Measurements from ENCODE around the gene CGGBP1.

CGGBP1 gene

GRCh38 chr3:88059380-88060170 lies 770 bp upstream of the CGGBP1 start:
- H3K27ac ChIP-seq, result peak overlapping the region; percentile 96
- no peak for TF ChIP-seq CTCF (conservative IDR thresholded peaks at IDR 0.05; ENCODE audit: low read depth)
- POLR2A ChIA-PET (ENCODE audit: low non-redundant PET), result no interaction called here
- CTCF ChIA-PET, result no interaction called here
- DNase-seq (ENCODE audit: low spot score), result peak; percentile 13

- DNase-seq (ENCODE audit: low spot score), result no peak
- POLR2A ChIA-PET (ENCODE audit: low non-redundant PET), result no interaction called here
- TF ChIP-seq CTCF (conservative IDR thresholded peaks at IDR 0.05; ENCODE audit: low read depth), result no peak
- peak overlapping the region; percentile 96 for H3K27ac ChIP-seq
- CTCF ChIA-PET, result interaction anchor here (0.7 kb wide), 1 partner anchor 165 kb away, joined by 3 read pairs; no protein-coding TSS in a partner anchor
Observed at GRCh38 chr3:88058306-88058580, 562 bp downstream of the CGGBP1 start.

DNA sequence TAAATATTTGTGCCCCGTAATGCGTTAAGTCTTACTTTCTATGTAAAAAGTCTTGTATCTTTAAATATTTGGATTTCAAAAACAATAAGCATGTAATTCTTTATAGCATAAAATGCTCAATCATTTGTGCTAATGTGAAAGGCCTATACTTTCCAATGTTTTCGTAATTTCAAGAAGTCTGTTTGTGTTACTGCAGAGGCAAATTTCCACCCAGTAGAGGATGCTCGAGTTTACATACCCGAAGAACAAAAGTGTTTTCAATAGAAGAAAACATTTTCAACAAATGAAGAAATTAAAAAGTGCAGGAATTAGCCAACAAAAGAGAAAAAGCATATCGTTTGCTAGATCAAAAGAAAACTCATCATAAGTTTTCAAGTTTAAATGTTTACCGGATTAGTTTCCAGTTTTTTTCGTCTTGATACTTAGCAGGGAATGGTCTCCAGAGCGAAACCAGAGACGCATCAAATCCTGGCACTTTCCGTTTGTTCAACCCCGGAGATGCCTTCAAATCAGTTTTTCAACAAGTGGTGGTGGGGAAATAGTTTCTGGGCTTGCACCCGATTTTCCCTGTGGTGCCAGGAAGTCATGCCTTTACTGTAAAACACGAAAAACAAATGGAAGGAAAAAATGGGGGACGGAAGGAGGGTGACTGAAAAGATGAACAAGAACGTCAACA lies 1.0 kb downstream of the CGGBP1 start:
- POLR2A ChIA-PET (ENCODE audit: low non-redundant PET), result no interaction called here

DNA sequence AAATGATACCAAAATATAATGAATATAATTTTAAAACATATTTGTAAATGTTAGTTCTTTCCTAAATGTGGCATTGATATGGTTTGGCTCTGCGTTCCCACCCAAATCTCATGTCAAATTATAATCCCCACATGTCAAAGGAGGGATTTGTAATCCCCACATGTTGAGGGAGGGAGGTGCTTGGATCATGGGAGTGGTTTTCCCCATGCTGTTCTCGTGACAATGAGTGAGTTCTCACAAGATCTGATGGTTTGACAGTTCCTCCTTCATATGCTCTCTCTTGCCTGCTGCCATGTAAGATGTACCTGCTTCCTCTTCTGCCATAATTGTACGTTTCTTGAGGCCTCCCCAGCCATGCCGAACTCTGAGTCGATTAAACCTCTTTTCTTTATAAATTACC lies 12.0 kb downstream of the CGGBP1 start:
- no peak for TF ChIP-seq CTCF (conservative IDR thresholded peaks at IDR 0.05; ENCODE audit: low read depth)
- no peak for DNase-seq (ENCODE audit: low spot score)
- ChIA-PET CTCF (no interaction called here), POLR2A (ENCODE audit: low non-redundant PET) (no interaction called here)
- no peak overlapping the region for H3K27ac ChIP-seq

More for the DNA sequence above, 1.0 kb downstream of the CGGBP1 start:
- H3K27ac ChIP-seq, result peak overlapping the region; percentile 96
- CTCF ChIA-PET, result interaction anchor here (0.7 kb wide), 1 partner anchor 164 kb away, joined by 3 read pairs; no protein-coding TSS in a partner anchor
- DNase-seq (ENCODE audit: low spot score), result no peak
- TF ChIP-seq CTCF (conservative IDR thresholded peaks at IDR 0.05; ENCODE audit: low read depth), result peak; percentile 56

DNA sequence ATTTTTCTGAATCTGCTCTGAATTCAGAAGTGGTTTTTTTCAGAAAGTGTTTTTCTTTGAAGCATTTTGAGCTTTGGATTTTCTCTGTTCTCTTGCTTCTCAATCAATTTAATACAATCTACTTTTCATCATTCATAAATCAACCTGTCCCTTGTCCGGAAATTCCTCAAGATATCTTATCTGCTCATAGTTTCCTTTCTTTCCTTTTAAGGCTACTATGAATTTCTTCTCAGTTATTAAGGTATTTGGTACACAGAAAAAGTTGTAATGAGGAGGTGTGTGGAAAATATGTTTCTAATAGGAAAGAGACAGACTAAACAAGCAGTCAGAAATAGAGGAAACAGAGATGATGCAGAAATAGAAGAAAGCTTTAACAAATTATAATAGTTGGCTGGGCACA lies 14.4 kb downstream of the CGGBP1 start:
- DNase-seq (ENCODE audit: low spot score), result no peak
- POLR2A ChIA-PET (ENCODE audit: low non-redundant PET), result no interaction called here
- CTCF ChIA-PET, result interaction anchor here (0.6 kb wide), 1 partner anchor 789 kb away, joined by 3 read pairs; no protein-coding TSS in a partner anchor
- no peak overlapping the region for H3K27ac ChIP-seq
- TF ChIP-seq CTCF (conservative IDR thresholded peaks at IDR 0.05; ENCODE audit: low read depth), result no peak

GRCh38 chr3:88041005-88041404 lies 17.8 kb downstream of the CGGBP1 start:
- H3K27ac ChIP-seq, result no peak overlapping the region
- ChIA-PET POLR2A (ENCODE audit: low non-redundant PET) (no interaction called here), CTCF (no interaction called here)
- no peak for TF ChIP-seq CTCF (conservative IDR thresholded peaks at IDR 0.05; ENCODE audit: low read depth)
- no peak for DNase-seq (ENCODE audit: low spot score)
